Left ventricle myocardium inferior (tissue), 1 donor: ENCODE data around the gene ARHGEF33. TPM values are rescaled to one million over a fixed set of nuclear protein-coding genes. Genes with fewer than 3 reads are reported as not detected.

Experiments used
- DNase-seq: peaks from one replicate; pipeline ENCODE4 v3.0.0-alpha.2; 2020
- H3K27ac ChIP-seq: fragments of 200-600 bp; replicated peaks from 2 replicates; pipeline ENCODE4 v1.8.0; 2021
- H3K27me3 ChIP-seq: fragments of 200-600 bp; 2 replicates; pipeline ENCODE4 v1.8.0; 2021; ENCODE audit warnings: low read depth
- H3K36me3 ChIP-seq: fragments of 200-600 bp; 2 replicates; pipeline ENCODE4 v1.8.0; 2021
- H3K4me1 ChIP-seq: fragments of 200-600 bp; 2 replicates; pipeline ENCODE4 v1.8.0; 2021
- H3K4me3 ChIP-seq: fragments of 200-600 bp; 2 replicates; pipeline ENCODE4 v1.8.0; 2021; ENCODE audit warnings: mild to moderate bottlenecking, moderate library complexity
- H3K9me3 ChIP-seq: fragments of 200-600 bp; replicated peaks from 2 replicates; pipeline ENCODE4 v1.8.0; 2021
- CTCF ChIP-seq: fragments of 200-600 bp; IDR thresholded peaks from 2 replicates; pipeline ENCODE4 v1.8.0; 2021; ENCODE audit warnings: antibody characterized with exemption, mild to moderate bottlenecking, borderline replicate concordance
- intact Hi-C: fragments of 100-400 bp; cut with micrococcal nuclease; formaldehyde crosslinking; loops from one replicate; pipeline ENCODE4 v1.11.0; 2022
- total RNA-seq: library from RNA; stranded (reverse); fragmentation: NEBNext Ultra II Directional; extraction: Animal tissue kit (Norgen Biotek cat#: 25700); gene quantifications from one replicate; pipeline ENCODE4 v1.2.1, GENCODE V29; 2021
- donor health status: DM: no; HTN: yes; CAD: no; lungs with severe emphysema.

Gene ARHGEF33
- total RNA-seq, 1 donor from 2014 or later, result 0.14 TPM

- no peaks in the 10 kb centered on the region for H3K4me1 ChIP-seq
- intact Hi-C loops, result no loop called here
- H3K9me3 ChIP-seq, result no peaks in the 10 kb centered on the region
- TF ChIP-seq CTCF, result no peak
- H3K36me3 ChIP-seq, result no peaks in the 10 kb centered on the region
- H3K27ac ChIP-seq, result no peak overlapping the region
- H3K27me3 ChIP-seq, result no peaks in the 10 kb centered on the region
- no peak for DNase-seq
- no peak overlapping the region for H3K4me3 ChIP-seq
These were observed 3.1 kb downstream of the ARHGEF33 start for GRCh38 chr2:38892819-38893218.

DNA sequence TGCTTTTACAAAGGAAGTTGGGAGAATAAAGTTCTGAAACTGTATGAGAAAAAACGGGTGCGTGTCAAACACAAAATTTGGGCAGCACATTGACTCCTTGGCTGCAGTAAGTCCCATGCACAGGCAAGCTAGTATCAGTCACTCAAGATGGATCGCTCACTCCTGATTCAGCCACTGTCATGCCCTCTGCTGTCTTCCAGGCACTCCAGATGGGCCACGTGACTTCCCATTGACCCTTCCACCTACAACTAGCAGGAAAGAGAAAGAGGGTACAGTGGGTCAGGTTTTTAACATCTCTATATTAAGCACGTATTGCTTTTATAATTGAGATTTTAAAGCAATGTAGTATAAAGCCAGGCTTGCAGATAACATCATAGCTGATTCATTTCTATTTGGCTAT lies 8.6 kb downstream of the ARHGEF33 start:
- Histone ChIP-seq H3K4me1 (no peaks in the 10 kb centered on the region), H3K4me3 (no peak overlapping the region), H3K36me3 (no peaks in the 10 kb centered on the region), H3K9me3 (no peaks in the 10 kb centered on the region), H3K27me3 (no peaks in the 10 kb centered on the region), H3K27ac (no peak overlapping the region)
- DNase-seq, result no peak
- intact Hi-C loops, result no loop called here
- TF ChIP-seq CTCF, result no peak

GRCh38 chr2:38900726-38901125 lies 11.1 kb downstream of the ARHGEF33 start:
- H3K36me3 ChIP-seq, result no peaks in the 10 kb centered on the region
- no peak overlapping the region for H3K4me3 ChIP-seq
- intact Hi-C loops, result no loop called here
- no peaks in the 10 kb centered on the region for H3K4me1 ChIP-seq
- H3K27me3 ChIP-seq, result no peaks in the 10 kb centered on the region
- DNase-seq, result no peak
- no peak overlapping the region for H3K27ac ChIP-seq
- H3K9me3 ChIP-seq, result no peaks in the 10 kb centered on the region
- no peak for TF ChIP-seq CTCF

GRCh38 chr2:38905251-38905650 lies 15.6 kb downstream of the ARHGEF33 start:
- Histone ChIP-seq H3K4me1 (no peaks in the 10 kb centered on the region), H3K27me3 (no peaks in the 10 kb centered on the region), H3K36me3 (no peaks in the 10 kb centered on the region), H3K27ac (no peak overlapping the region), H3K4me3 (no peak overlapping the region), H3K9me3 (no peaks in the 10 kb centered on the region)
- no peak for TF ChIP-seq CTCF
- intact Hi-C loops, result no loop called here
- DNase-seq, result no peak

DNA sequence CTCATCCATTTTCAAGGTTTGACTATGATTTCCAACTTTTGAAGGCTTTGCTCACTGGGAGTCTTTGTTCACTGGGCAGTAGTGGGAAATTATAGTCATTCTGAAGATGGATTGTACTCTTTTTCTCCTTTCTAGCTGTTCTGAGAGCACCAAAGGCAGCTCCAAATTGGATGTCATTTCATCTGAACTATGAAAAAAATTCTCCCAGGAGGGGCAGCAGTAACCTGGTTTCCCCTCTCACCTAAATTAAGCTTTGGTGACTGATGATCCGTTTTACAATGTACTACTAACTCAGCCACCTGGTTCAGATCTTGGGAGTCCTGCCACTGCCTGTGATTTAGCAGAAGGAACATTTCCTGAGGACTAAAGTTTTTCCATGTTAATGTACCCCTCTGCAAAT lies 17.6 kb downstream of the ARHGEF33 start:
- DNase-seq, result no peak
- Histone ChIP-seq H3K27ac (no peak overlapping the region), H3K36me3 (no peaks in the 10 kb centered on the region), H3K4me3 (no peak overlapping the region), H3K9me3 (no peaks in the 10 kb centered on the region), H3K27me3 (no peaks in the 10 kb centered on the region), H3K4me1 (no peaks in the 10 kb centered on the region)
- no peak for TF ChIP-seq CTCF
- intact Hi-C loops, result no loop called here
